ENCODE data around the gene OR52L1. TPM values are rescaled to one million over a fixed set of nuclear protein-coding genes. Genes with fewer than 3 reads are reported as not detected.

OR52L1 gene
- total RNA-seq, 1 experiment from 2014 or later: not detected

DNA sequence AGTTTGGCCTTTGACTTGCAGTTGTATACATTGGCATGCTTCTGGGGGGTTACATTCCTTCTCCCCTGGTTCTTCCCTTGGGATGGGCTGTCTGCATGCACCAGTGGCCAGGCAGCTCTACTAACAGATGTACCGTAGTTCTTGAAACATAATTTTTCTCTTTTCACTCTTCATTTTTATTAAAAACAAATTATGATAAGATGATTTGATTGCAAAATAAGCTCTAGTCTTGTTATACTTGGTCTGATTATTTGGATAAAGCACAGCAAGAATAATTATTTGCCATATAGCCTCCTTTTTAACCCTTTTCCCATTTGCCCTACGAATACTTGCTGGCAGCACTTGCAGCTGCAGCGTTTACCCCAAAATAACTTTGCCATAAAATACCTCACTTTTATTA lies 31.2 kb downstream of the OR52L1 start:
- Histone ChIP-seq H3K4me2 (no peak overlapping the region), H3K36me3 (ENCODE audit: low read depth) (no peaks in the 10 kb centered on the region), H3K9me2 (ENCODE audit: insufficient read depth) (no peaks in the 10 kb centered on the region), H4K20me1 (ENCODE audit: insufficient read depth) (no peaks in the 10 kb centered on the region), H3K4me3 (no peak overlapping the region), H3K79me2 (ENCODE audit: low read depth) (no peaks in the 10 kb centered on the region), H2AFZ (no peak overlapping the region), H3F3A (ENCODE audit: insufficient read depth, low read depth) (no peaks in the 10 kb centered on the region), H3K27ac (no peak overlapping the region), H3K9me3 (ENCODE audit: insufficient read depth, low read depth) (no peaks in the 10 kb centered on the region), H3K4me1 (replicated peaks; ENCODE audit: insufficient read depth) (no peaks in the 10 kb centered on the region), H3K27me3 (ENCODE audit: insufficient read depth, low read depth) (no peaks in the 10 kb centered on the region)
- TF ChIP-seq, protein P1, sequence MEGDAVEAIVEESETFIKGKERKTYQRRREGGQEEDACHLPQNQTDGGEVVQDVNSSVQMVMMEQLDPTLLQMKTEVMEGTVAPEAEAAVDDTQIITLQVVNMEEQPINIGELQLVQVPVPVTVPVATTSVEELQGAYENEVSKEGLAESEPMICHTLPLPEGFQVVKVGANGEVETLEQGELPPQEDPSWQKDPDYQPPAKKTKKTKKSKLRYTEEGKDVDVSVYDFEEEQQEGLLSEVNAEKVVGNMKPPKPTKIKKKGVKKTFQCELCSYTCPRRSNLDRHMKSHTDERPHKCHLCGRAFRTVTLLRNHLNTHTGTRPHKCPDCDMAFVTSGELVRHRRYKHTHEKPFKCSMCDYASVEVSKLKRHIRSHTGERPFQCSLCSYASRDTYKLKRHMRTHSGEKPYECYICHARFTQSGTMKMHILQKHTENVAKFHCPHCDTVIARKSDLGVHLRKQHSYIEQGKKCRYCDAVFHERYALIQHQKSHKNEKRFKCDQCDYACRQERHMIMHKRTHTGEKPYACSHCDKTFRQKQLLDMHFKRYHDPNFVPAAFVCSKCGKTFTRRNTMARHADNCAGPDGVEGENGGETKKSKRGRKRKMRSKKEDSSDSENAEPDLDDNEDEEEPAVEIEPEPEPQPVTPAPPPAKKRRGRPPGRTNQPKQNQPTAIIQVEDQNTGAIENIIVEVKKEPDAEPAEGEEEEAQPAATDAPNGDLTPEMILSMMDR (conservative IDR thresholded peaks at IDR 0.05): no peak
- no peak for TF ChIP-seq EZH2 (IDR thresholded peaks at IDR 0.05; ENCODE audit: low read depth)
- ChIA-PET CTCF (no interaction called here), POLR2A (ENCODE audit: unreplicated experiment) (no interaction called here)
- intact Hi-C loops (cut with micrococcal nuclease; ENCODE audit: unreplicated experiment): no loop called here
- DNase-seq: no peak
- BruUV-seq (replicated peaks): no TSS peak

DNA sequence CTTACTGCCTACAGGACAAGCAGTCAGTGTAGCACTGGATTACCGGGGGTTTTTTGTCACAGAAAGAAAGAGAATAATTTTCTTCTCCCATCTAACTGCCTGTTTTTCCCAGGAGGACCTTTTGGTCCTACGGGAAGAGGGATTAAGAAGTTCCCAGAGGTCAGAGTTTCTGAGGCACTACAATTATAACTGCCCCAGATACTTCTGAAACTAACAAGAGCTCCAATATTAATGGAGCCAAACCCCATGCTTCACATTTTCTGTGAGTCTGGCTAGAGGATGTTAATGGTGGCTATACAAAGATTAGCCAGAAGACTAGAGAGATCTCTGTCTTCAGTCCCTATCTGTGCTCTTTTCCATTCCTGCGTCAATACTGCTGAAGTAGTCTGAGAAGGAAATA lies 44.8 kb downstream of the OR52L1 start, which contains the start of gene OR56A3:
OR56A3 (plus strand) TSS at position 301 of the 400 bp plus-strand sequence. CDS start 5,096 bp downstream, outside the sequence.
- Histone ChIP-seq H3K4me2 (no peak within 1 kb of the TSS), H3K4me1 (replicated peaks; ENCODE audit: insufficient read depth) (no peaks in the 10 kb centered on the region), H3K27me3 (ENCODE audit: insufficient read depth, low read depth) (no peaks in the 10 kb centered on the region), H3K27ac (no peak within 1 kb of the TSS), H3K4me3 (no peak within 1 kb of the TSS), H2AFZ (no peak within 1 kb of the TSS), H4K20me1 (ENCODE audit: insufficient read depth) (no peaks in the 10 kb centered on the region), H3K9me3 (ENCODE audit: insufficient read depth, low read depth) (no peaks in the 10 kb centered on the region), H3K9me2 (ENCODE audit: insufficient read depth) (no peaks in the 10 kb centered on the region), H3K36me3 (ENCODE audit: low read depth) (no peaks in the 10 kb centered on the region), H3F3A (ENCODE audit: insufficient read depth, low read depth) (no peaks in the 10 kb centered on the region), H3K79me2 (ENCODE audit: low read depth) (no peaks in the 10 kb centered on the region)
- no peak for DNase-seq
- TF ChIP-seq, protein P1 (conservative IDR thresholded peaks at IDR 0.05): no peak
- no peak for TF ChIP-seq EZH2 (IDR thresholded peaks at IDR 0.05; ENCODE audit: low read depth)
- ChIA-PET CTCF (no interaction called here), POLR2A (ENCODE audit: unreplicated experiment) (no interaction called here)
- BruUV-seq (replicated peaks): no TSS peak
- intact Hi-C loops (cut with micrococcal nuclease; ENCODE audit: unreplicated experiment): no loop called here

DNA sequence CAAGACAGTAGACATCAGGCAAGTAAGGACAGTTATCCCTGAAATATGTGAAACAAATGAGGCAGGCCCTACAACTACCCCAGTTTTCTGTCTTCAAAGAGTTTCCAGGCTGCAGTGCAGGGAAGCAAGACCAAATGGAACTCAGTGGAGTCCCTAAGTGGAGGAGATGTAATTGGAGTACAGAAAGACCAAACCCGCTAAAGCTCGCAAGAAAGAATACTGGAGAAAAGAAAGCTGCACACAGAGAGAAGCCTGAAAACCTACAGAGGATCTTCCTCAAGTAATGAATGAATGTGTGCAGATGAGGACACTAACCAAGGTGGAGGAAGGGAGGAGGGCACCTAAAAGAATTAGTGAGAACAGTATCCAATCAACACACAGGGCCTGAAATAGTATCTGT lies 46.0 kb downstream of the OR52L1 start:
- BruUV-seq (replicated peaks): no TSS peak
- no peaks in the 10 kb centered on the region; the same call in 1 of the 2 replicates for H3K27me3 ChIP-seq (ENCODE audit: insufficient read depth, low read depth)
- no peaks in the 10 kb centered on the region for H3F3A ChIP-seq (ENCODE audit: insufficient read depth, low read depth)
- intact Hi-C loops (cut with micrococcal nuclease; ENCODE audit: unreplicated experiment): no loop called here
- H3K4me3 ChIP-seq: no peak overlapping the region
- no peaks in the 10 kb centered on the region for H3K9me2 ChIP-seq (ENCODE audit: insufficient read depth)
- H3K9me3 ChIP-seq (ENCODE audit: insufficient read depth, low read depth): no peaks in the 10 kb centered on the region
- H3K27ac ChIP-seq: no peak overlapping the region
- no peaks in the 10 kb centered on the region for H4K20me1 ChIP-seq (ENCODE audit: insufficient read depth)
- TF ChIP-seq EZH2 (IDR thresholded peaks at IDR 0.05; ENCODE audit: low read depth): no peak
- TF ChIP-seq, protein P1 (conservative IDR thresholded peaks at IDR 0.05): no peak
- DNase-seq: no peak
- H3K4me2 ChIP-seq: no peak overlapping the region
- H3K36me3 ChIP-seq (ENCODE audit: low read depth): no peaks in the 10 kb centered on the region
- ChIA-PET CTCF (no interaction called here), POLR2A (ENCODE audit: unreplicated experiment) (no interaction called here)
- H3K79me2 ChIP-seq (ENCODE audit: low read depth): no peaks in the 10 kb centered on the region
- H3K4me1 ChIP-seq (replicated peaks; ENCODE audit: insufficient read depth): no peaks in the 10 kb centered on the region
- H2AFZ ChIP-seq: no peak overlapping the region
